ENCODE results near the gene CNIH3.
"Not testable (repeated sequence)": the region's sequence is repeated elsewhere in the genome, so short reads cannot be mapped to it uniquely, and the experiment has no call there.

The CNIH3 gene

GRCh38 chr1:224615861-224616755 lies at the start of gene CNIH3:
Gene CNIH3 (plus strand): TSS chr1:224616317. CDS start chr1:224617175, 858 bp downstream.
- H3K27me3 ChIP-seq (ENCODE audit: low read depth, low read length) = peaks cover 29% of the 10 kb centered on the region
- no peaks in the 10 kb centered on the region for H3K9me3 ChIP-seq (ENCODE audit: control insufficient read depth in 1 of 2, low read length in 2 of 2)
- H3K36me3 ChIP-seq (ENCODE audit: control insufficient read depth in 1 of 2, insufficient read depth in 2 of 2, low read length in 2 of 2) = no peaks in the 10 kb centered on the region
- H3K4me3 ChIP-seq (ENCODE audit: low read depth in 1 of 2, low read length in 2 of 2) = peak within 1 kb of the TSS in 1 of 2 donors; percentile 69
- no peak within 1 kb of the TSS for H3K27ac ChIP-seq (ENCODE audit: low read length)
- peaks cover 0 to 22% of the 10 kb centered on the region in 2 donors for H3K4me1 ChIP-seq (ENCODE audit: control insufficient read depth in 1 of 2, insufficient read depth in 2 of 2, low read length in 2 of 2)

GRCh38 chr1:224566492-224566891 lies 49.6 kb upstream of the CNIH3 start:
- not testable (repeated sequence) for H3K4me1 ChIP-seq (ENCODE audit: control insufficient read depth in 1 of 2, insufficient read depth in 2 of 2, low read length in 2 of 2); H3K9me3 ChIP-seq (ENCODE audit: control insufficient read depth in 1 of 2, low read length in 2 of 2); H3K4me3 ChIP-seq (ENCODE audit: low read depth in 1 of 2, low read length in 2 of 2); H3K36me3 ChIP-seq (ENCODE audit: control insufficient read depth in 1 of 2, insufficient read depth in 2 of 2, low read length in 2 of 2); H3K27me3 ChIP-seq (ENCODE audit: low read depth, low read length); H3K27ac ChIP-seq (ENCODE audit: low read length)

- no peaks in the 10 kb centered on the region for H3K4me1 ChIP-seq (ENCODE audit: control insufficient read depth in 1 of 2, insufficient read depth in 2 of 2, low read length in 2 of 2)
- H3K36me3 ChIP-seq (ENCODE audit: control insufficient read depth in 1 of 2, insufficient read depth in 2 of 2, low read length in 2 of 2) = peaks cover 0 to 3% of the 10 kb centered on the region in 2 donors
- no peaks in the 10 kb centered on the region for H3K9me3 ChIP-seq (ENCODE audit: control insufficient read depth in 1 of 2, low read length in 2 of 2)
- H3K27me3 ChIP-seq (ENCODE audit: low read depth, low read length) = no peaks in the 10 kb centered on the region
- H3K4me3 ChIP-seq (ENCODE audit: low read depth in 1 of 2, low read length in 2 of 2) = no peak overlapping the region
- no peak overlapping the region for H3K27ac ChIP-seq (ENCODE audit: low read length)
Observed at GRCh38 chr1:224569276-224569675, 46.8 kb upstream of the CNIH3 start.

- not testable (repeated sequence) for H3K4me3 ChIP-seq (ENCODE audit: low read depth in 1 of 2, low read length in 2 of 2); H3K36me3 ChIP-seq (ENCODE audit: control insufficient read depth in 1 of 2, insufficient read depth in 2 of 2, low read length in 2 of 2); H3K4me1 ChIP-seq (ENCODE audit: control insufficient read depth in 1 of 2, insufficient read depth in 2 of 2, low read length in 2 of 2); H3K9me3 ChIP-seq (ENCODE audit: control insufficient read depth in 1 of 2, low read length in 2 of 2); H3K27ac ChIP-seq (ENCODE audit: low read length); H3K27me3 ChIP-seq (ENCODE audit: low read depth, low read length)
Observed at GRCh38 chr1:224571975-224572374, 44.1 kb upstream of the CNIH3 start.

GRCh38 chr1:224579526-224579925 lies 36.6 kb upstream of the CNIH3 start:
- no peak overlapping the region for H3K27ac ChIP-seq (ENCODE audit: low read length)
- no peak overlapping the region for H3K4me3 ChIP-seq (ENCODE audit: low read depth in 1 of 2, low read length in 2 of 2)
- no peaks in the 10 kb centered on the region for H3K36me3 ChIP-seq (ENCODE audit: control insufficient read depth in 1 of 2, insufficient read depth in 2 of 2, low read length in 2 of 2)
- peaks cover 0 to 7% of the 10 kb centered on the region in 2 donors for H3K9me3 ChIP-seq (ENCODE audit: control insufficient read depth in 1 of 2, low read length in 2 of 2)
- H3K4me1 ChIP-seq (ENCODE audit: control insufficient read depth in 1 of 2, insufficient read depth in 2 of 2, low read length in 2 of 2) = no peaks in the 10 kb centered on the region
- H3K27me3 ChIP-seq (ENCODE audit: low read depth, low read length) = no peaks in the 10 kb centered on the region

GRCh38 chr1:224580006-224580405 lies 36.1 kb upstream of the CNIH3 start:
- peaks cover 0 to 7% of the 10 kb centered on the region in 2 donors for H3K9me3 ChIP-seq (ENCODE audit: control insufficient read depth in 1 of 2, low read length in 2 of 2)
- H3K27me3 ChIP-seq (ENCODE audit: low read depth, low read length) = no peaks in the 10 kb centered on the region
- no peak overlapping the region for H3K4me3 ChIP-seq (ENCODE audit: low read depth in 1 of 2, low read length in 2 of 2)
- no peaks in the 10 kb centered on the region for H3K36me3 ChIP-seq (ENCODE audit: control insufficient read depth in 1 of 2, insufficient read depth in 2 of 2, low read length in 2 of 2)
- no peaks in the 10 kb centered on the region for H3K4me1 ChIP-seq (ENCODE audit: control insufficient read depth in 1 of 2, insufficient read depth in 2 of 2, low read length in 2 of 2)
- no peak overlapping the region for H3K27ac ChIP-seq (ENCODE audit: low read length)

GRCh38 chr1:224582041-224582440 lies 34.1 kb upstream of the CNIH3 start:
- Histone ChIP-seq H3K36me3 (ENCODE audit: control insufficient read depth in 1 of 2, insufficient read depth in 2 of 2, low read length in 2 of 2) (no peaks in the 10 kb centered on the region), H3K4me1 (ENCODE audit: control insufficient read depth in 1 of 2, insufficient read depth in 2 of 2, low read length in 2 of 2) (no peaks in the 10 kb centered on the region), H3K4me3 (ENCODE audit: low read depth in 1 of 2, low read length in 2 of 2) (no peak overlapping the region), H3K27ac (ENCODE audit: low read length) (no peak overlapping the region), H3K27me3 (ENCODE audit: low read depth, low read length) (no peaks in the 10 kb centered on the region), H3K9me3 (ENCODE audit: control insufficient read depth in 1 of 2, low read length in 2 of 2) (no peaks in the 10 kb centered on the region)

- no peaks in the 10 kb centered on the region for H3K9me3 ChIP-seq (ENCODE audit: control insufficient read depth in 1 of 2, low read length in 2 of 2)
- no peak overlapping the region for H3K27ac ChIP-seq (ENCODE audit: low read length)
- H3K27me3 ChIP-seq (ENCODE audit: low read depth, low read length) = no peaks in the 10 kb centered on the region
- H3K36me3 ChIP-seq (ENCODE audit: control insufficient read depth in 1 of 2, insufficient read depth in 2 of 2, low read length in 2 of 2) = no peaks in the 10 kb centered on the region
- no peak overlapping the region for H3K4me3 ChIP-seq (ENCODE audit: low read depth in 1 of 2, low read length in 2 of 2)
- H3K4me1 ChIP-seq (ENCODE audit: control insufficient read depth in 1 of 2, insufficient read depth in 2 of 2, low read length in 2 of 2) = no peaks in the 10 kb centered on the region
Observed at GRCh38 chr1:224583774-224584173, 32.3 kb upstream of the CNIH3 start.

GRCh38 chr1:224585051-224585450 lies 31.1 kb upstream of the CNIH3 start:
- Histone ChIP-seq H3K4me3 (ENCODE audit: low read depth in 1 of 2, low read length in 2 of 2) (no peak overlapping the region), H3K27ac (ENCODE audit: low read length) (no peak overlapping the region), H3K36me3 (ENCODE audit: control insufficient read depth in 1 of 2, insufficient read depth in 2 of 2, low read length in 2 of 2) (no peaks in the 10 kb centered on the region), H3K27me3 (ENCODE audit: low read depth, low read length) (no peaks in the 10 kb centered on the region), H3K9me3 (ENCODE audit: control insufficient read depth in 1 of 2, low read length in 2 of 2) (no peaks in the 10 kb centered on the region), H3K4me1 (ENCODE audit: control insufficient read depth in 1 of 2, insufficient read depth in 2 of 2, low read length in 2 of 2) (no peaks in the 10 kb centered on the region)

GRCh38 chr1:224587051-224587450 lies 29.1 kb upstream of the CNIH3 start:
- Histone ChIP-seq H3K27ac (ENCODE audit: low read length) (no peak overlapping the region), H3K9me3 (ENCODE audit: control insufficient read depth in 1 of 2, low read length in 2 of 2) (no peaks in the 10 kb centered on the region), H3K27me3 (ENCODE audit: low read depth, low read length) (no peaks in the 10 kb centered on the region), H3K36me3 (ENCODE audit: control insufficient read depth in 1 of 2, insufficient read depth in 2 of 2, low read length in 2 of 2) (no peaks in the 10 kb centered on the region), H3K4me1 (ENCODE audit: control insufficient read depth in 1 of 2, insufficient read depth in 2 of 2, low read length in 2 of 2) (no peaks in the 10 kb centered on the region), H3K4me3 (ENCODE audit: low read depth in 1 of 2, low read length in 2 of 2) (no peak overlapping the region)

- Histone ChIP-seq H3K4me3 (ENCODE audit: low read depth in 1 of 2, low read length in 2 of 2) (no peak overlapping the region), H3K27ac (ENCODE audit: low read length) (no peak overlapping the region), H3K9me3 (ENCODE audit: control insufficient read depth in 1 of 2, low read length in 2 of 2) (no peaks in the 10 kb centered on the region), H3K27me3 (ENCODE audit: low read depth, low read length) (no peaks in the 10 kb centered on the region), H3K36me3 (ENCODE audit: control insufficient read depth in 1 of 2, insufficient read depth in 2 of 2, low read length in 2 of 2) (no peaks in the 10 kb centered on the region), H3K4me1 (ENCODE audit: control insufficient read depth in 1 of 2, insufficient read depth in 2 of 2, low read length in 2 of 2) (no peaks in the 10 kb centered on the region)
Observed at GRCh38 chr1:224588515-224588914, 27.6 kb upstream of the CNIH3 start.

GRCh38 chr1:224589006-224589405 lies 27.1 kb upstream of the CNIH3 start:
- H3K4me1 ChIP-seq (ENCODE audit: control insufficient read depth in 1 of 2, insufficient read depth in 2 of 2, low read length in 2 of 2) = no peaks in the 10 kb centered on the region
- no peak overlapping the region for H3K27ac ChIP-seq (ENCODE audit: low read length)
- no peaks in the 10 kb centered on the region for H3K9me3 ChIP-seq (ENCODE audit: control insufficient read depth in 1 of 2, low read length in 2 of 2)
- H3K4me3 ChIP-seq (ENCODE audit: low read depth in 1 of 2, low read length in 2 of 2) = no peak overlapping the region
- H3K27me3 ChIP-seq (ENCODE audit: low read depth, low read length) = no peaks in the 10 kb centered on the region
- no peaks in the 10 kb centered on the region for H3K36me3 ChIP-seq (ENCODE audit: control insufficient read depth in 1 of 2, insufficient read depth in 2 of 2, low read length in 2 of 2)
